Neuronal stem cell (in vitro differentiated cells): ENCODE measurements around the gene COL12A1.

ENCODE experiments used
- DNase-seq: peaks from one replicate; pipeline ENCODE4 v3.0.0-alpha.2; 2013; ENCODE audit warnings: low spot score
- H2AFZ ChIP-seq: one replicate; pipeline ENCODE4 v1.6.1; 2013; ENCODE audit warnings: mild to moderate bottlenecking, low read length, inconsistent platforms
- H2AK5ac ChIP-seq: 2 replicates; pipeline ENCODE4 v1.6.1; 2013; ENCODE audit warnings: low read depth, mild to moderate bottlenecking, inconsistent platforms, low read length, moderate library complexity, mixed read lengths
- H2BK120ac ChIP-seq: 2 replicates; pipeline ENCODE4 v1.6.1; 2013; ENCODE audit warnings: low read depth, mild to moderate bottlenecking, inconsistent platforms, low read length, moderate library complexity, mixed read lengths
- H2BK12ac ChIP-seq: one replicate; pipeline ENCODE4 v1.6.1; 2013; ENCODE audit warnings: low read length, inconsistent platforms
- H2BK15ac ChIP-seq: 2 replicates; pipeline ENCODE4 v1.6.1; 2013; ENCODE audit warnings: mild to moderate bottlenecking, low read length, inconsistent platforms, mixed read lengths
- H2BK5ac ChIP-seq: one replicate; pipeline ENCODE4 v1.6.1; 2013; ENCODE audit warnings: inconsistent platforms, mild to moderate bottlenecking, low read length, moderate library complexity
- H3K14ac ChIP-seq: one replicate; pipeline ENCODE4 v1.6.1; 2013; ENCODE audit warnings: low read length, inconsistent platforms
- H3K18ac ChIP-seq: 2 replicates; pipeline ENCODE4 v1.6.1; 2013; ENCODE audit warnings: low read length, inconsistent platforms
- H3K23ac ChIP-seq: 2 replicates; pipeline ENCODE4 v1.6.1; 2013; ENCODE audit warnings: low read depth, mild to moderate bottlenecking, mixed read lengths, low read length, inconsistent platforms; ENCODE audit not compliant: poor library complexity
- H3K27ac ChIP-seq: replicated peaks from 3 replicates; pipeline ENCODE4 v1.5.1; 2013; ENCODE audit warnings: low read length, inconsistent platforms
- H3K27me3 ChIP-seq, 3 experiments: 2 replicates each; pipeline ENCODE4 v1.6.1; 2013; ENCODE audit warnings: low read length in 3 of 3, mild to moderate bottlenecking in 2 of 3, inconsistent platforms in 1 of 3, low read depth in 1 of 3, mixed read lengths in 1 of 3, moderate library complexity in 1 of 3; ENCODE audit not compliant: control insufficient read depth in 3 of 3, insufficient read depth in 3 of 3
- H3K36me3 ChIP-seq, 2 donors: replicated peaks in 1 of 2; 2 replicates each; pipeline ENCODE4 v1.6.1; 2013; ENCODE audit warnings: low read length in 2 of 2; ENCODE audit not compliant: control insufficient read depth in 2 of 2, insufficient read depth in 2 of 2
- H3K4ac ChIP-seq: 2 replicates; pipeline ENCODE4 v1.6.1; 2013; ENCODE audit warnings: inconsistent platforms, mild to moderate bottlenecking, low read length, moderate library complexity
- H3K4me1 ChIP-seq, 2 donors: 1 replicate in 1 of 2; 2 replicates in 1 of 2; pipeline ENCODE4 v1.6.1; 2013; ENCODE audit warnings: low read length in 2 of 2, low read depth in 1 of 2; ENCODE audit not compliant: control insufficient read depth in 2 of 2, insufficient read depth in 1 of 2
- H3K4me2 ChIP-seq: one replicate; pipeline ENCODE4 v1.6.1; 2013; ENCODE audit warnings: mild to moderate bottlenecking, low read length, inconsistent platforms; ENCODE audit not compliant: insufficient read depth, poor library complexity, severe bottlenecking
- H3K4me3 ChIP-seq, 2 donors: 2 replicates each; pipeline ENCODE4 v1.5.1; 2013; ENCODE audit warnings: low read length in 2 of 2, mild to moderate bottlenecking in 2 of 2, inconsistent platforms in 1 of 2, moderate library complexity in 1 of 2
- H3K79me1 ChIP-seq: one replicate; pipeline ENCODE4 v1.6.1; 2013; ENCODE audit warnings: low read depth, mild to moderate bottlenecking, inconsistent platforms, low read length, moderate library complexity
- H3K9ac ChIP-seq: one replicate; pipeline ENCODE4 v1.6.1; 2013; ENCODE audit warnings: mild to moderate bottlenecking, low read depth, low read length, inconsistent platforms; ENCODE audit not compliant: poor library complexity
- H3K9me3 ChIP-seq, 2 donors: replicated peaks in 1 of 2; 2 replicates each; pipeline versions ENCODE3 to v1.6.1; 2013; ENCODE audit warnings: low read length in 2 of 2, mild to moderate bottlenecking in 2 of 2, inconsistent platforms in 1 of 2, low read depth in 1 of 2, mixed read lengths in 1 of 2, moderate library complexity in 1 of 2; ENCODE audit not compliant: control insufficient read depth in 2 of 2, insufficient read depth in 1 of 2
- H4K8ac ChIP-seq: one replicate; pipeline ENCODE4 v1.6.1; 2013; ENCODE audit warnings: low read depth, mild to moderate bottlenecking, inconsistent platforms, low read length, moderate library complexity
- H4K91ac ChIP-seq: one replicate; pipeline ENCODE4 v1.6.1; 2013; ENCODE audit warnings: low read length, low read depth, mild to moderate bottlenecking, inconsistent platforms; ENCODE audit not compliant: poor library complexity
- WGBS, 2 donors: extraction: QIAGEN DNeasy Blood & Tissue Kit; methylation state at CpG; one replicate each; pipeline ENCODE4 v1.1.7; 2013; ENCODE audit warnings: missing lambda C conversion rate in 2 of 2, mixed read lengths in 1 of 2; ENCODE audit not compliant: insufficient read length in 2 of 2, insufficient replicate concordance in 1 of 2; ENCODE audit errors: extremely low coverage in 2 of 2; 5-methylcytosine and 5-hydroxymethylcytosine counted together

The COL12A1 gene

GRCh38 chr6:75081921-75082320, 123.9 kb downstream of the COL12A1 start:
- no peak overlapping the region for H3K27ac ChIP-seq
- no peaks in the 10 kb centered on the region for H3K36me3 ChIP-seq
- H2AFZ ChIP-seq, result no peak overlapping the region
- H4K91ac ChIP-seq, result no peak overlapping the region
- no peak for DNase-seq
- no peak overlapping the region for H2BK5ac ChIP-seq
- no peak overlapping the region for H2BK120ac ChIP-seq
- no peak overlapping the region for H3K14ac ChIP-seq
- no peak overlapping the region for H4K8ac ChIP-seq
- no peak overlapping the region for H2BK12ac ChIP-seq
- no peak overlapping the region for H3K9ac ChIP-seq
- H3K4me3 ChIP-seq, result no peak overlapping the region
- no peaks in the 10 kb centered on the region for H3K79me1 ChIP-seq
- no peak overlapping the region for H3K4me2 ChIP-seq
- H3K23ac ChIP-seq, result no peak overlapping the region
- H2AK5ac ChIP-seq, result no peak overlapping the region
- peaks cover 0 to 37% (median 8%) of the 10 kb centered on the region in 3 experiments for H3K27me3 ChIP-seq
- H3K18ac ChIP-seq, result no peak overlapping the region
- H2BK15ac ChIP-seq, result no peak overlapping the region
- H3K9me3 ChIP-seq, result no peaks in the 10 kb centered on the region
- peaks cover 2% of the 10 kb centered on the region in 2 donors for H3K4me1 ChIP-seq
- no peak overlapping the region for H3K4ac ChIP-seq

- H3K4me1 ChIP-seq, result peaks cover 2% of the 10 kb centered on the region in 2 donors
- H3K4me2 ChIP-seq, result no peak overlapping the region
- no peak overlapping the region for H3K23ac ChIP-seq
- 100% methylated on average over 1 of the region's 2 CpGs; no CpG with 5 or more reads in 1 of the 2 donors for WGBS, 2 donors
- no peaks in the 10 kb centered on the region for H3K9me3 ChIP-seq
- no peak overlapping the region for H2BK5ac ChIP-seq
- no peak overlapping the region for H3K27ac ChIP-seq
- no peak overlapping the region for H4K8ac ChIP-seq
- no peak overlapping the region for H4K91ac ChIP-seq
- no peak overlapping the region for H2BK120ac ChIP-seq
- H3K4ac ChIP-seq, result no peak overlapping the region
- H2BK12ac ChIP-seq, result no peak overlapping the region
- H3K79me1 ChIP-seq, result no peaks in the 10 kb centered on the region
- H3K36me3 ChIP-seq, result no peaks in the 10 kb centered on the region
- H2AK5ac ChIP-seq, result no peak overlapping the region
- no peak overlapping the region for H3K9ac ChIP-seq
- no peak overlapping the region for H2AFZ ChIP-seq
- H3K14ac ChIP-seq, result no peak overlapping the region
- no peak overlapping the region for H3K4me3 ChIP-seq
- H3K18ac ChIP-seq, result no peak overlapping the region
- no peak overlapping the region for H2BK15ac ChIP-seq
- peaks cover 0 to 34% (median 8%) of the 10 kb centered on the region in 3 experiments for H3K27me3 ChIP-seq
- DNase-seq, result no peak
Measured at GRCh38 chr6:75081047-75081446, 124.8 kb downstream of the COL12A1 start.

GRCh38 chr6:75079589-75079988, 126.3 kb downstream of the COL12A1 start:
- H3K23ac ChIP-seq, result no peak overlapping the region
- H3K4me3 ChIP-seq, result no peak overlapping the region
- H2BK15ac ChIP-seq, result no peak overlapping the region
- no peaks in the 10 kb centered on the region for H3K9me3 ChIP-seq
- peaks cover 2% of the 10 kb centered on the region in 2 donors for H3K4me1 ChIP-seq
- H3K27me3 ChIP-seq, result peaks cover 0 to 19% (median 2%) of the 10 kb centered on the region in 3 experiments
- no peaks in the 10 kb centered on the region for H3K36me3 ChIP-seq
- no peak overlapping the region for H3K27ac ChIP-seq
- H3K79me1 ChIP-seq, result no peaks in the 10 kb centered on the region
- no peak overlapping the region for H3K4ac ChIP-seq
- no peak overlapping the region for H3K4me2 ChIP-seq
- H4K8ac ChIP-seq, result no peak overlapping the region
- no CpG with 5 or more reads among the region's 2 CpGs for WGBS, 2 donors
- no peak for DNase-seq
- H2AK5ac ChIP-seq, result no peak overlapping the region
- no peak overlapping the region for H3K9ac ChIP-seq
- H2BK5ac ChIP-seq, result no peak overlapping the region
- H3K18ac ChIP-seq, result no peak overlapping the region
- H2BK12ac ChIP-seq, result no peak overlapping the region
- no peak overlapping the region for H2AFZ ChIP-seq
- H3K14ac ChIP-seq, result no peak overlapping the region
- no peak overlapping the region for H4K91ac ChIP-seq
- no peak overlapping the region for H2BK120ac ChIP-seq

- H3K4me2 ChIP-seq, result no peak overlapping the region
- no peak overlapping the region for H2AK5ac ChIP-seq
- H4K91ac ChIP-seq, result no peak overlapping the region
- H2BK15ac ChIP-seq, result no peak overlapping the region
- H3K4ac ChIP-seq, result no peak overlapping the region
- WGBS, 2 donors, result no CpG with 5 or more reads among the region's 2 CpGs
- H3K36me3 ChIP-seq, result no peaks in the 10 kb centered on the region
- H3K27ac ChIP-seq, result no peak overlapping the region
- no peak overlapping the region for H3K18ac ChIP-seq
- H3K79me1 ChIP-seq, result no peaks in the 10 kb centered on the region
- no peak overlapping the region for H3K14ac ChIP-seq
- H2BK12ac ChIP-seq, result no peak overlapping the region
- H3K27me3 ChIP-seq, result peaks cover 0 to under 1% (median 0%) of the 10 kb centered on the region in 3 experiments
- no peak overlapping the region for H3K4me3 ChIP-seq
- H3K23ac ChIP-seq, result no peak overlapping the region
- no peak overlapping the region for H2BK120ac ChIP-seq
- peaks cover 0 to 2% of the 10 kb centered on the region in 2 donors for H3K4me1 ChIP-seq
- no peak overlapping the region for H2BK5ac ChIP-seq
- no peak overlapping the region for H4K8ac ChIP-seq
- no peak overlapping the region for H2AFZ ChIP-seq
- H3K9me3 ChIP-seq, result no peaks in the 10 kb centered on the region
- no peak overlapping the region for H3K9ac ChIP-seq
- no peak for DNase-seq
Measured at GRCh38 chr6:75077701-75078100, 128.2 kb downstream of the COL12A1 start.
